Fibroblast of the aortic adventitia (primary cell): Measurements from ENCODE around the gene TMED4. TPM values are rescaled to one million over a fixed set of nuclear protein-coding genes. Genes with fewer than 3 reads are reported as not detected.

Source experiments
- DNase-seq: peaks from one replicate; pipeline ENCODE4 v3.0.0-alpha.2; 2010; ENCODE audit warnings: low read depth
- H3K4me3 ChIP-seq: 2 replicates; pipeline ENCODE4 v1.5.1; 2011; ENCODE audit warnings: low read depth, mild to moderate bottlenecking, control low read depth, low read length, moderate library complexity
- CTCF ChIP-seq: IDR thresholded peaks from 2 replicates; pipeline ENCODE4 v1.5.1; 2011; ENCODE audit warnings: mild to moderate bottlenecking, low read length, control low read depth, inconsistent platforms; ENCODE audit not compliant: insufficient read depth
- total RNA-seq: library from RNA; depleted of rRNA; stranded (reverse); fragments of >200 nt; gene quantifications from 2 replicates; pipeline ENCODE4 v1.2.3, GENCODE V29; 2012; ENCODE audit warnings: low replicate concordance

Gene TMED4
- total RNA-seq, 1 donor, result 78.5 TPM

DNA sequence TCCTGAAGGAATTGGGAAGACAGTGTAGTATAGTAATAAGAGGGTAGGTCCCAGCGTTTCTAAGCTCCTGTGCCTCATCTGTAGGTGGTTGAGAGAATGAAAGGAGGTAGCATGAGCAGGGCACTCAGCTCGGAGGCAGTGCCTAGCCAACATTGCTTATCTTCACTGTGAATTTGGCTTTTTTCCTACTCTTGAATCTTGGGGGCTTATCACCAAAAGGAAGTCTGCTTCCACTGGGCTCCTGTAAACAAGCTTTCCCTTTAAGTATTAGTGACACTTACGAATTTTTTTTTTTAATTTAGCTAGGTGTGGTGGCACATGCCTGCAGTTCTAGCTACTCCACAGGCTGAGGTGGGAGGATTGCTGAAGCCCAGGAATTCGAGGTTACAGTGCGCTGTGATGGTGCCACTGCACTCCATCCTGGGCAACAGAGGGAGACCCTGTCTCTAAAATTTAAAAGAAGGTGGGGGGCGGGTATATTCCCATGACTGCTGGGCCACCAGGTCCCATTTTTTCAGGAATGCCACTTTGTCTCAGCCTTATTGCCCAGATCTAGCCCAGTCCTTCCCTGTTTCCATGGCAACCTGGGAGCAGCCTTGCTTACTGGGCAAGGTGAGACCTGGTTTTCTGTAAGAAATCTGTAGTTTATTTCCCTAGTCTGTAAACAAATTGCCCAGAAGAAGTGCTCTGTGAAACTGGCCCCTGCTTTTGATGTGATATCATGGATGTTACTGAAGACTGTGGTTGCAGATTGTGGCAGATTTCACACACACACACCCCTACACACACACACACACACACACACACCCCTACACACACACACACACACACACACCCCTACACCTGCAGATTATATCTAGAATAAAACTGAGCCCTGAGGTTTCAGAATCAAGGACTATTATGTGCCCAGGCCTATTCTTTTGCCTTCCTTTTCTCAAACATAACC is 43.8 kb upstream of the TMED4 start:
- no peak for DNase-seq
- H3K4me3 ChIP-seq, result no peak overlapping the region
- no peak for TF ChIP-seq CTCF

GRCh38 chr7:44624318-44624717 is 42.3 kb upstream of the TMED4 start:
- TF ChIP-seq CTCF, result no peak
- no peak overlapping the region for H3K4me3 ChIP-seq
- no peak for DNase-seq

DNA sequence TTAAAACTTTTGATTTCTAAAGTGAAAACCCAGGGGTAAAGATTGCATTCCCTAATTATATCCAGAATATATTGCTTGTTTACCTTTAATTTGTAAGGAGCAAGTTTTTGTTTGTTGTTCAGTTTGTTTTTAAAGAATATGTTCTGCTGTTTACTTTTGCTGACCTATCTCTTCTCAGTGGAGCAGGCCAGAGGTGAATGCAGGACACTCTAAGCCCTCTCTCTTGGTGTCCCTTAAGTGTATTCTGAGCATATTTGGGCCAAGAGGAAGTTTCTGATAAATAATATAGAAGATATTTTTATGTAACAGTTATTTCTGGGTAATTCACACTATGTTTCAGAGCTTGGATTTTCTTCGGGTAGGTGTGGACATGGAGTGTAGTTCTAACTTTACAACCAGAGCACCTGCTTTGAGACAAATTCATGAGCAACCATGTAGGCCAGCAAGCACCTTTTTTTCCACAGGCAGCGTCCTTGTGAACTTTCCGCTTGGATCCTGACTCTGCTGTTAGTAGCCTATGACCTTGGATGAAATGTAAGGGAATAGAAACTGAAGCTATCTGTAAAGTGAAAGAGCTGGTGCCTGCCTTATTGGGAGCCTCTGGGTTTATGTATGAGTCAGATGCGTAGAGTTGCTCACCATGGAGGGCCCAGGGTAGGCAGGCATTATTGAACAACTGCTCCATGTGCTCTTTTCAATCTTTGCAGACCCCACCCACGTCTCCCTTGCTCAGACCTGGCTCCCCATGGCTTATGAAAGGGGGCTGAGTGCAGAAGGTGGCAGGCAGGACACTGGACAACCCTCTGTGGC is 40.5 kb upstream of the TMED4 start:
- H3K4me3 ChIP-seq, result no peak overlapping the region
- DNase-seq, result no peak
- TF ChIP-seq CTCF, result no peak

GRCh38 chr7:44621750-44622103 is 39.7 kb upstream of the TMED4 start:
- no peak for DNase-seq
- H3K4me3 ChIP-seq, result no peak overlapping the region
- TF ChIP-seq CTCF, result no peak

GRCh38 chr7:44621034-44621749 is 39.2 kb upstream of the TMED4 start:
- TF ChIP-seq CTCF, result no peak
- DNase-seq, result peak; percentile 54
- no peak overlapping the region for H3K4me3 ChIP-seq

DNA sequence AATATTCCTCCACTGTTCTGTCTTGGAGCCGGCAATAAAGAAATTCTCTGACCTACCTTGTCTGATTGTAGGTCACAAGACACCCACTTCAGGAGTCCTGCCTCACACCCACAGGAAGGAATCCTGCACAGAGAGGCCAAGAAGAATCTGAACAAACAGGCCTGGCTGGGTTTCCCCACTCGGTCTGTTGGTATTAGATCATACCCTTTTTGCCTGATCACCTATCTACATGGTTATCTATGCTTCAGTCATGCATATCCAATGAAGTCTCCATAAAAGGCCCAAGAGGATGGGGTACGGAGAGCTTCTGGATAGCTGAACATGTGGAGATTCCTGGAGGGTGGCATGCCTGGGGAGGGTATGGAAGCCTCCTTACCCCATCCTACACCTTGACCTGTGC is 36.7 kb upstream of the TMED4 start:
- no peak overlapping the region for H3K4me3 ChIP-seq
- no peak for TF ChIP-seq CTCF
- DNase-seq, result no peak
